NB4 (cell line): ENCODE measurements around the gene SCGB1D4.
A peak's percentile ranks its signal among the peaks of the same experiment; 100 is the strongest.
"Not testable (repeated sequence)": the region's sequence is repeated elsewhere in the genome, so short reads cannot be mapped to it uniquely, and the experiment has no call there.

ENCODE experiments used
- DNase-seq: peaks from one replicate; pipeline ENCODE4 v3.0.0; 2010; ENCODE audit warnings: low read depth
- H3K4me3 ChIP-seq: one replicate; pipeline ENCODE4 v1.5.1; 2011; ENCODE audit warnings: mild to moderate bottlenecking, low read depth, low read length, moderate library complexity
- CTCF ChIP-seq: IDR thresholded peaks from one replicate; pipeline ENCODE4 v1.5.1; 2012; ENCODE audit warnings: low read depth, low read length
- MYC ChIP-seq: IDR thresholded peaks from 2 replicates; pipeline ENCODE4 v1.6.1; 2011; ENCODE audit warnings: low read depth, low read length
- POLR2A ChIP-seq: IDR thresholded peaks from 2 replicates; pipeline ENCODE4 v1.6.1; 2011; ENCODE audit warnings: mild to moderate bottlenecking; ENCODE audit not compliant: insufficient read length; ENCODE audit errors: extremely low read depth
- TF ChIP-seq, protein P1 (sequence below): IDR thresholded peaks from 2 replicates; pipeline ENCODE4 v1.6.1; 2011; ENCODE audit warnings: low read depth, low read length

SCGB1D4 gene, protein sequence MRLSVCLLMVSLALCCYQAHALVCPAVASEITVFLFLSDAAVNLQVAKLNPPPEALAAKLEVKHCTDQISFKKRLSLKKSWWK

GRCh38 chr11:62298975-62299374 is at the start of gene SCGB1D4:
TSS of gene SCGB1D4 (minus strand) at chr11:62299075. CDS start at chr11:62299010, 65 bp downstream.
- TF ChIP-seq POLR2A, result no peak
- no peak for TF ChIP-seq MYC
- no peak for TF ChIP-seq CTCF
- TF ChIP-seq, protein P1, sequence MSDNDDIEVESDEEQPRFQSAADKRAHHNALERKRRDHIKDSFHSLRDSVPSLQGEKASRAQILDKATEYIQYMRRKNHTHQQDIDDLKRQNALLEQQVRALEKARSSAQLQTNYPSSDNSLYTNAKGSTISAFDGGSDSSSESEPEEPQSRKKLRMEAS, result no peak
- no peak within 1 kb of the TSS for H3K4me3 ChIP-seq
- no peak for DNase-seq

- DNase-seq, result no peak
- TF ChIP-seq, protein P1, result no peak
- TF ChIP-seq MYC (no peak), CTCF (no peak)
- no peak overlapping the region for H3K4me3 ChIP-seq
Measured at GRCh38 chr11:62345861-62346260, 47.0 kb upstream of the SCGB1D4 start.

GRCh38 chr11:62344210-62344609 is 45.3 kb upstream of the SCGB1D4 start:
- H3K4me3 ChIP-seq, result no peak overlapping the region
- DNase-seq, result peak; percentile 66
- TF ChIP-seq POLR2A, result no peak
- 0 out of 2 replicates have a peak, but pooled peaks have one; percentile 28 for TF ChIP-seq MYC
- TF ChIP-seq CTCF, result no peak
- TF ChIP-seq, protein P1, result no peak

GRCh38 chr11:62343646-62344190 is 44.8 kb upstream of the SCGB1D4 start:
- DNase-seq, result peak; percentile 54
- H3K4me3 ChIP-seq, result not testable (repeated sequence)

GRCh38 chr11:62341588-62341987 is 42.7 kb upstream of the SCGB1D4 start:
- H3K4me3 ChIP-seq, result no peak overlapping the region
- no peak for TF ChIP-seq MYC
- no peak for TF ChIP-seq POLR2A
- TF ChIP-seq, protein P1, result no peak
- no peak for TF ChIP-seq CTCF
- no peak for DNase-seq

DNA sequence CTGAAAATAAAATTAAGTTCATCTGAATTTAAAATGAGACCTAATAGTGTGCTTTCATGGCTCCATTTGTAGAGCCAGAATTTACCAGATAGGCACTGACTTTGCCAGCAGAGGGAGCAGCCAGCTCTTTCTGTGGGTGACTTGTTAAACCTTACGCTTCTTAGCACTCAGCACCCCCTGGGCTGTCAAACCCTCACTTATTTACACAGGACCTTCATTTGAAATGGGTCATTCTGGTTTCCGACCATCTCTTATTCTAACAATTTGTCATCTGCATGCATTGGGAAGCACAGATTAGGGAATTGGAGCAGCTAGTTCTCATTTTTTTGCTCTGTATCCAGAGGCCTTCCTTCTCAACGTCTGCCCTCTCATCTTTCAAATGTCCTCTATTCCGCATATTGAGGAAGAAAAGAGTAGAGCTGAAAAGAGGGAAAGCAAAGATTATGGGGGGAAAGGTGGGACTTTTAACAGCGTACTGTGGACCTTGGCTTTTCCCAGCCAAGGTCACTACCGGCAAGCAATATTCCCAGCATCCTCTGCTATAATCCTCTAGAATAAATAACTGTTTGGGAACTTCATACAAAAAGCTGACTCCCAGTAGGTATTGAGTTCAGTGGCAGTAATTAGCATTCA is 41.5 kb upstream of the SCGB1D4 start:
- TF ChIP-seq CTCF (peak; percentile 92), POLR2A (no peak), MYC (no peak)
- TF ChIP-seq, protein P1, result no peak
- no peak overlapping the region for H3K4me3 ChIP-seq
- DNase-seq, result peak; percentile 74
